ENCODE measurements around the gene GGACT.

The GGACT gene

DNA sequence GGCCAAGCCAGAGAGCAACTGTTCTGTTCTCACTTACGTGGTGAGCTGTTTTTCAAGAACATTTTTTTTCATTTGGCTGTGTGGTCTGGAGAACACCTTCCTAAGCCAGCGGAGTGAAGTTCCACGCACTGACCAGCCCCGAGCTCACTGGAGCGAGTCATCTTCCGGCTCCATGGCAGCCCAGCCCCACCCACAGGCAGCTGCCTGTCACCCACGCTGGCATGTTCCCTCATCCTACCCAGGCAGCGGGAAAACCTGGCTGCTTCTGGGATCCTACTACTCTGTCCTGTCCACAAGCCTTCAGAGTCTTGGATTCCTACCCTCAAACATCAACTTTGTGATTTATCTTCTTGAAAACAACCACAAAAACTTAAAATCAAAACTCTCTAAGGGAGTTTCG is 76.2 kb downstream of the GGACT start:
- DNase-seq (ENCODE audit: low spot score) = no peak

GRCh38 chr13:100511466-100511865 is 77.1 kb downstream of the GGACT start:
- DNase-seq (ENCODE audit: low spot score) = no peak

DNA sequence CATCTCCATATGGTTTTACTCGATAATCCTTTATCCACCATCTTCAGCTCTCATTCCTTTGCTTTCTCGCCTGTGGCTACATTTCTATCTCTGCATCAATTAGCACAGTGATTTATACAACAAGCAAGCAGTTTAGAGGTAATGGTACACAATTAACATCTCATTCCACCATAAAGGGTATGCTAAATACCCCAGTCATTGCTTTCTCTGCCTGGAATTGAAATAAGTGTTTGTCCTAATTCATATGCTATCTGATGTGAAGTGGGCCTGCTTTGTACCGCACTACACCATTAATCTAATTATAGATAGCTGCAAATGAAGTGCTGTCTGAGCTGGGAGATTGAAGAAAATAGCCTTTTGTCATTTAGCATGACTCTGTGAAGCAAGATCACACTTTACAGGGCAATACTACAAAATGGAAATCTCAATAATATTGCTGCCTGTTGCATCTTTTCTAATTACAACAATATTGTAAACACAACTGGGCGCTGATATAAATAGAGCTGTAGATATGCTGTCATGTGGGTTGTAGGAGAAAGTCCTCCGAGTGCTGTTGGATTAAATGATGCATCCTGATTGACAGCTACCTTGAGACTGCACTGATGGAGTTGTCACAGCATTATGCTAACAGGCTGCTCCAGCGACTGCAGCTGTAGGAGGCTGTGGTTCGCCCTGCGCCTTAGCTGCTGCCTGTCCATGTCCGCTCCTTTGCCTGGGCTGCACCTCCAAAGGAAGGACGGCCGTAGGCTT is 78.2 kb downstream of the GGACT start:
- DNase-seq (ENCODE audit: low spot score) = no peak

GRCh38 chr13:100508996-100509395 is 79.6 kb downstream of the GGACT start:
- DNase-seq (ENCODE audit: low spot score) = no peak

DNA sequence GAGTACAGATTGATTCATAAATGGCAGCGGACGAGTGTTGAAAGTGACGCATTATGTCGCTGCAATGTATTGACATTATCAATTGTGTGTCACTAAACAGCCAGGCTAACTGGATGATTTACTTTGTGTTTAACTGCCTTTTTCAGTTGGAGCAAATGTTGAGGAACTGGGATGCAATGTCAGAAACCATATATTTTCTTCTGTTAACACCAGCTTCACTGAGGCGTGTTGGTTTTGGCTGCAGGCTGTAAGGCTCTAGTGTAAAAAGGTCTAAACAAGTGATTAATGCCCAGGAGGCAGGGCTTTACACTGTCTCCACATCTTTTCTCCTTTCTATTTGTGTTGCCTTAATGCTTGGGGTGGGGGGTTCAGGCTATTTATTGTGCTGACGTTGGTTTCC is 80.1 kb downstream of the GGACT start:
- DNase-seq (ENCODE audit: low spot score) = no peak

DNA sequence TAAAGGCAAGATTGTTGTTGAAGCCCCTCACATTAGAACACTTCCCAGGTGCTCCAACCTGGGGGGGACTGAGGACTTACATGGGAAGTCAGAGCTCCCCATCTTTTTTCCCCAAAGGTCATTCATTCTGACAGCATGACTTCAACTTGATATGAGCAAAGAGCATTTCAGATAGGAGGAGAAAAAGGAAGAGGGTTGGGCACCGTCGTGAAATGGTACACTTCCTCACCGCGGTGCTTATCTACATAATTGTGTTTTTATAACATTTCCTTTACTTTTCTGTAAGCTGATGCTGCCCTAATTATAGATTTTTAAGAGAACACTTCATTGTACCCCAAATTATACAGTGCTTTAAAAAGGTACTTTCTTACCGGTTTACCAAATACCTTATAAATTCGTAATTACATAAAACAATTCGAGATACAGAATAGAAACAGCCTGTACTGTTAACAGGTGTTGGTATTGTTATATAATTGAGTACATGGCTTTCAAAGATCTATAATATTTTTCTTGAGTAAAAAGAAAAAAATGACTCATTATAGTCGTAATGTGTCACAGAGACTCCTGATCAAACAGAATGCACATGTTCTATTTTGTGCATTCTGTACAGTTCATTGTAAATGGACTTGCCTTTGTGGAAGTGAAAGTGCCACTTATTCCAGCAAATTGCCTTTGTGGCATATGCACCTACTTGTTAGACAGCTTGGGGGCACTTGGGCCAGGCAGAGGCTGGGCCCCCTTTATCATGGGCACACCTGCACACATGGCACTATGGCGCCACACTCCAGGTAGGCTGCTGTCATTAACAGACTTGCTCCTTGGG is 81.8 kb downstream of the GGACT start:
- DNase-seq (ENCODE audit: low spot score) = no peak

- no peak for DNase-seq (ENCODE audit: low spot score)
Measured at GRCh38 chr13:100506154-100506553, 82.4 kb downstream of the GGACT start.

DNA sequence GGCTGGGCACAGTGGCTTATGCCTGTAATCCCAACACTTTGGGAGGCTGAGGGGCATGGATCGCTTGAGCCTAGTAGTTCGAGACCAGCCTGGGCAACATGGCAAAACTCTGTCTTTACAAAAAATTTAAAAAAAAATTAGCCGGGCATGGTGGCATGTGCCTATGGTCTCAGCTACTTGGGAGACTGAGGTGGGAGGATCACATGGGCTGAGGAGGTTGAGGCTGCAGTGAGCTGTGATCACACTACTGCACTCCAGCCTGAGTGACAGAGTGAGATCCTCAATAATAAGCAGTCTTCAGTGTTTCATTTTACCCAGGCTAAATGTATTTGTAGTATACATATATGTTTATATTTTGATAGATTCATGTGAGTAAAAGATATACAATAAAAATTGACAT is 85.0 kb downstream of the GGACT start:
- DNase-seq (ENCODE audit: low spot score) = no peak

- DNase-seq (ENCODE audit: low spot score) = no peak
Measured at GRCh38 chr13:100502446-100502845, 86.1 kb downstream of the GGACT start.

GRCh38 chr13:100497389-100497788 is 91.2 kb downstream of the GGACT start:
- DNase-seq (ENCODE audit: low spot score) = no peak

DNA sequence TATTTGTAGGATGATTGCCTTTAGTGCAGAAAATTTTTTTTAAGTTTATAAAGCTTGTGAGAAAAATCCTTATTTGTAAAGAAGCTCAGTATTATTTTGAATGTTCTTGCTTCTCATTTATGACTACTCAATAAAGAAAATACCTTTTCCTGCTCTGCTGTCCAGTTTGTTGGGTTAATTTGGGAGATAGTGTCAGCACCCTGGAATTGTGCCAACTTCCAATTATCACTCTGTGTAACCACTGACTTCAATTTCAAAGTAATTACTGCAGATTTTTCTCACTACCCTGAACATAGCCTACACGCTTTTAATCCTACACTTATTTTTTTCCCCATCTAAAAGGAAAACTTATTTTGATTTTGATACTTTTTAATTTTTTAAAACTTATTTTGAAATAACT is 93.1 kb downstream of the GGACT start:
- no peak for DNase-seq (ENCODE audit: low spot score)

GRCh38 chr13:100493418-100493817 is 95.2 kb downstream of the GGACT start:
- DNase-seq (ENCODE audit: low spot score) = no peak

- DNase-seq (ENCODE audit: low spot score) = no peak
Measured at GRCh38 chr13:100491164-100491842, 97.3 kb downstream of the GGACT start.

- DNase-seq (ENCODE audit: low spot score) = no peak
Measured at GRCh38 chr13:100490692-100491091, 97.9 kb downstream of the GGACT start.

- DNase-seq (ENCODE audit: low spot score) = no peak
Measured at GRCh38 chr13:100485265-100485664, 103.3 kb downstream of the GGACT start.

- no peak for DNase-seq (ENCODE audit: low spot score)
Measured at GRCh38 chr13:100484702-100485101, 103.9 kb downstream of the GGACT start.

DNA sequence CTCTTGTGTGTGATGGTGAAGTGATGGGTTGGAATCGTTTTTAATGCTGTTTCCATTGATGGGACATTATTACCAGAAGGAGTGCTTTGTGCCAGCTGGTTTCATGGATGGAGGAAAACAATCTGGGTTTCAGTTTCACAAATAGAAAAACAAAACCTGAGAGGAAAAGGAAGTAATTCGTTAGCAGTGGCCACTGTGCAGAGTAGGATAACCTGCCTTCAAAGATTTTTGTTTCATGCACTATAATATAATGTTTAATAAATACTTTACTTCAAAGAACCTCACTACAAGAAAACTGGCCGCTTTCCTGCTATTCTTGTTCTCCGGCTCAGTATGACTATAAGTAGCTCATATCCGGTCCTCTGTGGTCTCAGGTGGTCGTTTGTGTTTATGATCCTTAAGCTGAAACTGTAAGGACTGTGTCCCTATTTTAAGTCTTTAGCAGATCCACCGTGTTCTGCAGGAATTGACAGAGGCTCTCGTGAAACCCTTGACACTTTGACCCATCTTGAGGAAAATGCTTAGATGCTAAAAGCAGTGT is 104.7 kb downstream of the GGACT start:
- no peak for DNase-seq (ENCODE audit: low spot score)

DNA sequence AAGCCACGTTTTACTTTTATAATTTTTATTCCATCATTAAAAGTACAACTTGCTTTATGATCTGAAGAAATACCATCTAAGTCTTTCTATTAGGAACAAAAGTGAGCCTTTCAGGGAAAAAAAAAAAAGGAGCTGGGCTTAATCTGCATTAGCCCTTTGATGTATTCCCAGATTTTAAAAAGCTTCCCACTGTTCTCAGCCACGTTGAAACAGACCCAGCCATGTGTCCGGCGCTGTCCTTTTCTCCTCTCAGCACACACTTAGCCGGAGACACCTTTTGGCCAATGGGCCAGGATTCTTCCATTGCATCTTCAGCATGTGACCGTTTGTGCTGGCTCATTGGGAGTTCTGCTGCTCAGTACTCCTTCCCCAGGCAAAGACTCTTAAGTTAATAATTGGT is 105.5 kb downstream of the GGACT start:
- DNase-seq (ENCODE audit: low spot score) = no peak

DNA sequence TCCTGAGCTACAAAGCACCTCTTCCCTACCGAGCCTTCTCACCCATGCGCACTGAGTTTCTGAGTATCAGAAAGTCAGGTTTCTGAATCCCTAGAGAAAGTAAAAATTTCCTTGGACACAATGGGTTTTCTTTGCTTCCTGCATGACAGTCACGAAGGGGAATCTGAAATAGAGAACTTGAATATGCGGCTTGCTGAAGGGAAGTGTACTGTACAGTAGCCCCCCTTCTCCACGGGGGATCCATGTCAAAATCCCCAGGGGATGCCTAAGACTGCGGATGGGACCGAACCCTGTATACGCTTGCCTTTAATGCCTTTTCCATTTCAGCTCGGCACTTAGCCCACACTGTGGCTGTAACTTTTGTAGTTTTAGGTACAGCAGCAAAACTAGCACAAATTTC is 107.9 kb downstream of the GGACT start:
- DNase-seq (ENCODE audit: low spot score) = no peak

Measured in NAMALWA (cell line).